ENCODE data around the gene RNF20. TPM values are rescaled to one million over a fixed set of nuclear protein-coding genes. Genes with fewer than 3 reads are reported as not detected.

RNF20 gene
- total and polyA plus RNA-seq, 7 experiments from 2014 or later = 30.5 to 67.8 (median 45.9) TPM

DNA sequence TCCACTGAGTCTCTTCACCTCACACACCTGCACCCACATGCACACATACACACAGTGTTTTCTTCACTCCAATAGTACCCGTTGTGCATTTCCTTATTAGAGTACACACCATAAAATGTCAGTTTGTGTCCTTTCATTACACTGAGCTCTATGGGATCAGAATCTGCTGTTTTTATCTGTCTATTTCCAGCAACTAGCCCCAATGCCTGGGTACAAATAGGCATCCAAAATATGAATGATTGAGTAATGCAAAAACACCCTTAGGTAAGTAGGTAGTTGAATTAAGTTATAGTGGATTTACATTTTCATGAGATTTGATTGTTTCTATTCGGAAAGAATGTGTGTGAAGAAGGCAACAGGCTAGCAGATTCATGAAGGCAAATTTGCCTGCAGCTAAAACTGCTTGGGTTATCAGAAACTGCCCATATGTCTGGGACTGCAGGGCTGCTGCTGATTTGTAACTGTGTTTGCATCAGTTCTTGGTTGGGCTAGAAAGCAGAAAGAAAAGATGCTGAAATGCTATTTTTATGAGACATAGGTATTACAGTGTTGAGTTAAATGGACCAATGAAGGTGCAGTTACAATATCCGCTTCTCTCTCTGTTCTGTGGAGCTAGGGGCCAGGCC is 34.2 kb downstream of the RNF20 start:
- no peaks in the 10 kb centered on the region for H3K27me3 Mint-ChIP-seq

DNA sequence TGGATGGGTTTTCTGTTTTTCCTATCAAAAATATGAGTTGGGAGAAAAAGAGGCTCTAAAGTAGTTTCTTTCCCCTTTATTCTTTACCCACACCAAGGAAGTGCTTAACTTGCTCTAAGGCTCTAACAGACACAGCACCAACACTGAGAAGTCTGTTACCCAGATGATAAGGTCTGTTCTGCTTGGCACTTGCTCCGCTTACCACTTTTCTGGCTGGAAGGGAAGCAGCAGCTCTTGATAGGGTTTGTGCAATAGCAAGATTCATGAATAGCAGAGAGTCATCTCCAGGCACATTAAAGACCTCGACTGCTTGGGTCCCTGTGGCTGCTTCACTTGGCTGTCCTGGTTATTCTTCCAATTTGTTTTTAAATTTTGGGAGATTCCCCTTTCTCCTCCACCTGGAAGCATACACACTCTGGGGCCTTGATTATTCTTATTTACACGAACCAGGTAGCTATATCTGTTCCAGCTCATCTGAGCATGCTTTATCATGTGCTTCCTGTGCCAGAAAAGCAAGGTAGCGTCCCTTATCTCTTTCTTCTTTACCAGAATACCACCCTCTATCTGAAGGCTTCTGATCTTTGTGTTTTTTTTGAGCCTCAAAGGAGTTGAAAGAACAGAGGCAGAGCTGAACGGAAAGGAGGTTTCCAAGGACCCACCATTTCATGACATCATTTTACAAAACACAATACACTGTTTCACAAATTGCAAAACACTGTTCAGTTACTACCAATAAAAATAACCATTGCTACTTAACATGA is 36.3 kb downstream of the RNF20 start:
- DNase-seq (peak in 7 of 9 donors; percentile 70 to 92 (median 87)), ATAC-seq (peak; percentile 95)
- H3K4me3 Mint-ChIP-seq = peak overlapping the region in 9 of 10 donors; percentile 57 to 88 (median 67)
- peaks cover 4 to 81% of the 10 kb centered on the region in 2 donors for H3K4me1 ChIP-seq (ENCODE audit: control insufficient read depth in 2 of 2, insufficient read depth in 2 of 2, low read length in 2 of 2)
- peak overlapping the region; percentile 63 to 98 (median 97) for H3K27ac Mint-ChIP-seq
- no peaks in the 10 kb centered on the region for H3K27me3 ChIP-seq (ENCODE audit: control insufficient read depth in 2 of 2, insufficient read depth in 2 of 2, low read length in 2 of 2)
- H3K27me3 Mint-ChIP-seq = no peaks in the 10 kb centered on the region
- H3K27ac ChIP-seq (ENCODE audit: low read depth, low read length) = peak overlapping the region; percentile 68
- ChIA-PET CTCF (interaction anchor here (0.7 to 2.5 kb wide), 6 partner anchors 9 to 334 kb away, joined by 3 to 5 read pairs (median 4); no protein-coding TSS in a partner anchor), POLR2A (interaction anchor here (0.8 to 1.8 kb wide), 6 partner anchors 20 to 1470 kb away, joined by 3 to 15 read pairs (median 4); partner anchors contain the start of genes MRPL50, RNF20 and ZNF189)
- intact Hi-C loops (cut with micrococcal nuclease) = loop anchor here (1.0 to 5.0 kb wide), 8 partner anchors 9 to 172 kb away; partner anchors contain the start of genes RNF20 (in 2 of the 2), MRPL50 (in 1 of the 2) and ZNF189 (in 1 of the 2)
- H3K9me3 Mint-ChIP-seq = no peaks in the 10 kb centered on the region
- no peaks in the 10 kb centered on the region for H3K36me3 ChIP-seq (ENCODE audit: control insufficient read depth in 2 of 3, insufficient read depth in 3 of 3, low read length in 3 of 3)
- no peaks in the 10 kb centered on the region for H3K9me3 ChIP-seq (ENCODE audit: control insufficient read depth in 2 of 3, low read length in 3 of 3)
- H3K36me3 Mint-ChIP-seq = peaks cover 8 to 19% (median 9%) of the 10 kb centered on the region in 5 donors
- H3K4me1 Mint-ChIP-seq = peaks cover 37 to 87% (median 80%) of the 10 kb centered on the region in 7 donors
- peak overlapping the region; percentile 11 for H3K4me3 ChIP-seq (ENCODE audit: low read length)

More for the DNA sequence above, 34.2 kb downstream of the RNF20 start:
- peak overlapping the region in 8 of 9 donors; percentile 62 to 98 (median 93) for H3K27ac Mint-ChIP-seq
- Histone ChIP-seq H3K4me1 (ENCODE audit: control insufficient read depth in 2 of 2, insufficient read depth in 2 of 2, low read length in 2 of 2) (peaks cover 4 to 60% of the 10 kb centered on the region in 2 donors), H3K36me3 (ENCODE audit: control insufficient read depth in 2 of 3, insufficient read depth in 3 of 3, low read length in 3 of 3) (peaks cover 0 to 11% (median 2%) of the 10 kb centered on the region in 3 experiments), H3K27ac (ENCODE audit: low read depth, low read length) (peak overlapping the region; percentile 39), H3K9me3 (ENCODE audit: control insufficient read depth in 2 of 3, low read length in 3 of 3) (no peaks in the 10 kb centered on the region), H3K4me3 (ENCODE audit: low read length) (no peak overlapping the region), H3K27me3 (ENCODE audit: control insufficient read depth in 2 of 2, insufficient read depth in 2 of 2, low read length in 2 of 2) (no peaks in the 10 kb centered on the region)
- H3K4me1 Mint-ChIP-seq = peaks cover 24 to 66% (median 59%) of the 10 kb centered on the region in 7 donors
- H3K4me3 Mint-ChIP-seq = peak overlapping the region in 4 of 10 donors; percentile 2 to 75 (median 42)
- no peak for DNase-seq
- ChIA-PET POLR2A (interaction anchor here (0.7 to 1.5 kb wide), 5 partner anchors 8 to 34 kb away, joined by 3 to 5 read pairs (median 4); partner anchors contain the start of gene RNF20), CTCF (interaction anchor here (0.7 to 3.2 kb wide), 4 partner anchors 30 to 168 kb away, joined by 3 to 8 read pairs (median 7); partner anchors contain the start of gene RNF20)
- intact Hi-C loops (cut with micrococcal nuclease) = loop anchor here (1.0 to 5.0 kb wide), 5 partner anchors 9 to 109 kb away; partner anchors contain the start of gene RNF20 (in 1 of the 2)
- peaks cover 8 to 38% (median 18%) of the 10 kb centered on the region in 5 donors for H3K36me3 Mint-ChIP-seq
- no peaks in the 10 kb centered on the region for H3K9me3 Mint-ChIP-seq
- ATAC-seq = no peak

- intact Hi-C loops (cut with micrococcal nuclease) = loop anchor here in 1 of 2 donors (2.0 kb wide), 3 partner anchors 16 to 122 kb away; no protein-coding TSS in a partner anchor
These were observed 37.5 kb downstream of the RNF20 start for GRCh38 chr9:101571114-101571513.

GRCh38 chr9:101572316-101572715 is 38.7 kb downstream of the RNF20 start:
- Mint-ChIP-seq H3K9me3 (no peaks in the 10 kb centered on the region), H3K27ac (peak overlapping the region in 8 of 9 donors; percentile 91 to 98 (median 97)), H3K27me3 (no peaks in the 10 kb centered on the region), H3K36me3 (peaks cover 0 to 4% (median 1%) of the 10 kb centered on the region in 5 donors), H3K4me3 (peak overlapping the region in 9 of 10 donors; percentile 46 to 88 (median 64)), H3K4me1 (peaks cover 35 to 85% (median 83%) of the 10 kb centered on the region in 7 donors)
- CTCF ChIA-PET = interaction anchor here (0.8 to 1.9 kb wide), 5 partner anchors 8 to 43 kb away, joined by 3 to 8 read pairs (median 4); partner anchors contain the start of gene RNF20
- Histone ChIP-seq H3K27ac (ENCODE audit: low read depth, low read length) (peak overlapping the region; percentile 68), H3K27me3 (ENCODE audit: control insufficient read depth in 2 of 2, insufficient read depth in 2 of 2, low read length in 2 of 2) (no peaks in the 10 kb centered on the region), H3K36me3 (ENCODE audit: control insufficient read depth in 2 of 3, insufficient read depth in 3 of 3, low read length in 3 of 3) (no peaks in the 10 kb centered on the region), H3K9me3 (ENCODE audit: control insufficient read depth in 2 of 3, low read length in 3 of 3) (no peaks in the 10 kb centered on the region), H3K4me1 (ENCODE audit: control insufficient read depth in 2 of 2, insufficient read depth in 2 of 2, low read length in 2 of 2) (peaks cover 4 to 84% of the 10 kb centered on the region in 2 donors), H3K4me3 (ENCODE audit: low read length) (peak overlapping the region; percentile 31)
- no peak for ATAC-seq
- intact Hi-C loops (cut with micrococcal nuclease) = no loop called here
- peak in 6 of 9 donors; percentile 20 to 41 (median 30) for DNase-seq
- POLR2A ChIA-PET = interaction anchor here (1.2 to 2.7 kb wide), 4 partner anchors 9 to 174 kb away, joined by 3 to 7 read pairs (median 4); partner anchors contain the start of genes MRPL50, RNF20 and ZNF189

More at GRCh38 chr9:101571114-101571513, 37.5 kb downstream of the RNF20 start:
- Histone ChIP-seq H3K27ac (ENCODE audit: low read depth, low read length) (peak overlapping the region; percentile 68), H3K9me3 (ENCODE audit: control insufficient read depth in 2 of 3, low read length in 3 of 3) (no peaks in the 10 kb centered on the region), H3K4me3 (ENCODE audit: low read length) (no peak overlapping the region), H3K36me3 (ENCODE audit: control insufficient read depth in 2 of 3, insufficient read depth in 3 of 3, low read length in 3 of 3) (no peaks in the 10 kb centered on the region), H3K27me3 (ENCODE audit: control insufficient read depth in 2 of 2, insufficient read depth in 2 of 2, low read length in 2 of 2) (no peaks in the 10 kb centered on the region), H3K4me1 (ENCODE audit: control insufficient read depth in 2 of 2, insufficient read depth in 2 of 2, low read length in 2 of 2) (peaks cover 4 to 91% of the 10 kb centered on the region in 2 donors)
- ChIA-PET POLR2A (interaction anchor here (1.1 to 1.2 kb wide), 2 partner anchors 10 to 173 kb away, joined by 4 to 5 read pairs; partner anchors contain the start of genes MRPL50 and ZNF189), CTCF (interaction anchor here (0.6 to 2.5 kb wide), 5 partner anchors 8 to 132 kb away, joined by 3 to 5 read pairs (median 3); no protein-coding TSS in a partner anchor)
- Mint-ChIP-seq H3K27me3 (no peaks in the 10 kb centered on the region), H3K4me1 (peaks cover 37 to 92% (median 88%) of the 10 kb centered on the region in 7 donors), H3K27ac (peak overlapping the region in 8 of 9 donors; percentile 91 to 98 (median 97)), H3K36me3 (peaks cover 3 to 9% (median 4%) of the 10 kb centered on the region in 5 donors), H3K9me3 (no peaks in the 10 kb centered on the region), H3K4me3 (peak overlapping the region in 9 of 10 donors; percentile 58 to 88 (median 67))
- DNase-seq (no peak), ATAC-seq (no peak)

DNA sequence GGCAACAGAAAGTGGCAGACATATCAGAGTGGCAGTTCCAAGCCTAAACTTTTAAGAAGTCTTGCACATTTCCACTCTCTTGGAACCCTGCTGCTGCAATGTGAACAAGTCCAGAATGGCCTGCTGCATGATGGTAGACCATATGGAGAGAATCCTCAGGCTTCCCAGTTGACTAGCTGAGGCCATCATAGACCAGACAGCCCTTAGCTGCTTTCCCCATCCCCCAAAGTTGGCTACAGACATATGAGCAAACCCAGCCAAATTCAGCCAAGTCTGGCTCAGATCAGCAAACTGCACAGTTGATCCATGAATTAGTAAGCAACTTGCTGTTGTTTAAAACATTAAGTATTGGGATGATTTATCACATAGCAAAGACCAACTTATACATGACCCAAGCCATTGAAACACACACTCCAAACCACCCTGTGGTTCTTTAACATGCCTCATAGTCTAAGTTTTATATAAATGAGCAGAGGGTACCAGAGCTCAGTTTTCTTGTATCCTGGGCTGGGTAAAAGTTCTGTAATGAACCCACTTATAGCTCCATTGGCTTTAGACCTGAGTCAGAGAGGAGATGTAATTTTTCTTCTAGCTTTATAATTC is 41.2 kb downstream of the RNF20 start:
- no peaks in the 10 kb centered on the region for H3K9me3 ChIP-seq (ENCODE audit: control insufficient read depth in 2 of 3, low read length in 3 of 3)
- POLR2A ChIA-PET = interaction anchor here (1.5 kb wide), 1 partner anchor 9 kb away, joined by 3 read pairs; no protein-coding TSS in a partner anchor
- peaks cover 4 to 59% of the 10 kb centered on the region in 2 donors for H3K4me1 ChIP-seq (ENCODE audit: control insufficient read depth in 2 of 2, insufficient read depth in 2 of 2, low read length in 2 of 2)
- DNase-seq = no peak
- H3K4me1 Mint-ChIP-seq = peaks cover 33 to 65% (median 59%) of the 10 kb centered on the region in 7 donors
- intact Hi-C loops (cut with micrococcal nuclease) = loop anchor here in 1 of 2 donors (1.0 kb wide), 1 partner anchor 8 kb away; no protein-coding TSS in a partner anchor
- no peak overlapping the region for H3K4me3 ChIP-seq (ENCODE audit: low read length)
- CTCF ChIA-PET = interaction anchor here (1.1 to 1.3 kb wide), 2 partner anchors 23 to 39 kb away, joined by 3 read pairs; no protein-coding TSS in a partner anchor
- no peaks in the 10 kb centered on the region for H3K36me3 ChIP-seq (ENCODE audit: control insufficient read depth in 2 of 3, insufficient read depth in 3 of 3, low read length in 3 of 3)
- peak overlapping the region; percentile 16 for H3K27ac ChIP-seq (ENCODE audit: low read depth, low read length)
- peak overlapping the region in 8 of 9 donors; percentile 24 to 98 (median 96) for H3K27ac Mint-ChIP-seq
- H3K9me3 Mint-ChIP-seq = no peaks in the 10 kb centered on the region
- no peaks in the 10 kb centered on the region for H3K27me3 Mint-ChIP-seq
- peak overlapping the region in 3 of 10 donors; percentile 64 to 75 (median 65) for H3K4me3 Mint-ChIP-seq
- H3K36me3 Mint-ChIP-seq = peaks cover 0 to 4% (median 0%) of the 10 kb centered on the region in 5 donors
- no peak for ATAC-seq
- H3K27me3 ChIP-seq (ENCODE audit: control insufficient read depth in 2 of 2, insufficient read depth in 2 of 2, low read length in 2 of 2) = no peaks in the 10 kb centered on the region

All from naive thymus-derived CD4-positive, alpha-beta T cell (primary cell).